Hematopoietic multipotent progenitor cell treated with erythropoietin and hydrocortisone succinate and interleukin-3 and kit ligand, for 8 days (in vitro differentiated cells): Measurements from ENCODE around the gene EPHA5.

ENCODE experiments used
- DNase-seq: peaks from one replicate; pipeline ENCODE4 v3.0.0-alpha.2; 2015

The EPHA5 gene

DNA sequence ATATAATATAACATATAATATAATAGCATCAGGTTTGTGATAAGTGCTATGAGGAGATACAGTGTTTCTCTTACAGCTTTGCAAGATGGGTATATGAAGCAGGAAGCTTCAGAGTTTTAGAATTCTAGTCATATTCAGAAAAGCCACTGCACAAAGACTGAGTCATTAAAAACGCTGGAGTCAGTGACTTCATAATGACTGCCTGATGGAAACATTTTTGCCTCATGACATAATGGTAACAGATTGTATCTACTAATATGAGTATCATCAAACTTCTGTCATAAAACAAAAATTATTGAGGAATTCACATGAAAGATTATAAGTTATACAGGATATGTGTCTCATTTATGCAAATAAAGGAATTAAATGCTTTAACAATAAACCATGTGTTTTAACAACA, 46.8 kb downstream of the EPHA5 start:
- DNase-seq: no peak

DNA sequence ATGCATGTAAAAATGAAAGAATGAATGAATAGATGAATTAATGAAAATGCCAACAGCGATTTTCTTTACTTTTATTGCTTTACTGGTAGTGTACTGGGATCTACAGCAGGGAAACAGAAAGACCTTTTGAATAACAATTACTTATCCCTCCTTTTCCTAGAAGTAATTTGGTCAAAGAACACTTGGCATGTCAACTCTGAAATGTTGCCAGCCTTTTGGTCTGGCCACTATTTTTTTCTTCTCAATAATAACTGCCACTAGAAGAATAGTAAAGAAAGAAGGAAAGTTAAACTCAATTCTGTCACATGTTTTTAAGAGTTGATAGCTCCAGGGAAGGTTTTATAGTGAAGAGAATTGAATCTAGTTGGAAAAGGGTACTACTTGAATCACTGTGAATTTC, 52.9 kb downstream of the EPHA5 start:
- no peak for DNase-seq

GRCh38 chr4:65604515-65604914, 65.8 kb downstream of the EPHA5 start:
- no peak for DNase-seq

DNA sequence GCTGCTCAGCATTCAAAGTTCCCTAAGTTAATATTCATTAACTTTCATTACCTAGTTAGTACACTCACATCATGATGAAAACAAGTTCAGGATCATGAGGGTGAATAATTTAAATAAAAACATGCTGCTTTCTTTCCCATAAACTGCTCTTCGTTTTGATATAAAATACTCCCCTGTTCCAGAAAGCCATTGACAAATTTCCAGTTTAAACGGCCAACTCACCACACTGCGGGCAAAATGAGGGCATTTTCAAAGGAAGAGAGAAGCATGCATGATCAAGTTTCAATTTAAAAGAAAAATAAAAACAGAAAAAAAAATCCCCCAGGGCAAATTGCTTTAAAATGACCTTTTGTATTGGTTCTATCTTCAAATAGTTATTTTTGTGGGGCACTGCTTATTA, 69.6 kb downstream of the EPHA5 start:
- DNase-seq: no peak

GRCh38 chr4:65599340-65599739, 70.9 kb downstream of the EPHA5 start:
- DNase-seq: no peak

- no peak for DNase-seq
Measured at GRCh38 chr4:65597697-65598096, 72.6 kb downstream of the EPHA5 start.

DNA sequence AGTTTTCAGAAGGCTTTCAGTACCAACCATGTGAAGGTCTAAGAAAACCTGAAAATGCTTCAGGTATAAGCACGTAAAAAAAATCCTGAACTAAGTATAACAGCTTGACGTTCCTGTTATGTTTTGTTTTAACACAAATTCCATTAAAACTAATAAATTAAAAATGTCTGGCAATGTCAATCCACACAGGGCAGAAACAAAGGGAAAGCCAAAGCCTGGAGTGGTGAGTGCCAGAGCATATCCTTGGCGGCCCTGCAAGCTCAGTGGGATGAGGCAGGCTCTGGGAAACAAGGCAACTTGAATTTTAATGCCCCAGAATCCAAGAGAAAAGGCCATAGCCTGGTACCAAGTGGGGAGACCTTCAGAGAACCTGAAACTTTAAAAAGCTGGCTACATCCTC, 78.2 kb downstream of the EPHA5 start:
- no peak for DNase-seq

DNA sequence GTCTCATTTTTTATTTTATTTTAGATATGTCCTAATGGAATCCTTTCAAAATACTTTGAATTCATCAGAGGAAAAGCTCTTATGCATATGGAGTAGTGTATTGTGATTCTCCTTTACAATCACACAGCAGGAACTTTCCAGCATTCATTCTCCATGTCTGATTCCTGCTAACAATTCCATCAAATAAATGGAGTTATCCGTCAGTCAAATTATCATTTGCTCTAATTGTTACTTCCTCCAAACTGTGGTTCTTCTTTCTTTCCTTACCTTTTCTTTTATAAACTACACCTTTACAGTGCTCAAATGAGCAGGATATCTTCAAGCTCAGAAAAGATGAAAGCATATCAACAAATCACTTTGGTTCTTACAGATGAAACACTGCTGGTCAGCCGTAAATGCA, 80.4 kb downstream of the EPHA5 start:
- DNase-seq: no peak

DNA sequence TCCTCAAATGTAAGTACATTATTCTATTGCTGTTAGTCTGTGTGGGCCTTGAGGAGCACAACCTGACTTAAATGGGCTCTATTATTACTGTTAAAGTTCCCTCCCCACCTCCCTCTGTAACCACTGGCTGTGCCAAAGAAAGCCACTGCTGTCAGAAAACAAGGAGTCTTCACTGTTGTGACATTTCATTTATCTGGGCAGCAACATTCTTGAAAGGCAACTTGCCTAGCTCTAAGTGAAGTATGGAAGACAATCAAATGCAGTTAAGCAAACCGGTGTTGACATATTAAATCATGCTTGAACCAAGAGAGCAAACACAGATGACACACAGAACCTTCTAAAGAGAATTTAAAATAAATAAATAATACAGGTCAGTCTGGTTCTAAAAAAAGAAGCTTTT, 81.0 kb downstream of the EPHA5 start:
- DNase-seq: no peak

GRCh38 chr4:65580551-65580950, 89.7 kb downstream of the EPHA5 start:
- DNase-seq: no peak

DNA sequence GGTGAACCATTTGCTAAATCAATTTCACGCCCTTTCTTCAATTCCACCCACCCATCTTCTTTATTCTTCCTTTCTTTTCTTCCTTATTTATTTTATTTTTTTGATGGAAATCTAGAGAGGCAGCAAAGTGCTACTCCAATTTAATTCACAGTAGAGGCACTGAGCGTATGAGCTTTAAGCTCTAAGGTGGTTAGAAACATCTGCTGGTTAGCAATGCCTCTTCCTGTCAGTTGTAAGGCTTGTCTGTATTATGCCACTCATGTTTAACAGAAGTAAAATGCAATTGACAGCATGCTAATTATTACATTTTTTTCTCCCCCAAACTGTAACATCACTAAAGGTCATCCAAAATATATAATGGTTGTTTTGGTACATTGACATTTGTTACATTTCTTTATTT, 103.8 kb downstream of the EPHA5 start:
- no peak for DNase-seq

- no peak for DNase-seq
Measured at GRCh38 chr4:65561164-65561563, 109.1 kb downstream of the EPHA5 start.

DNA sequence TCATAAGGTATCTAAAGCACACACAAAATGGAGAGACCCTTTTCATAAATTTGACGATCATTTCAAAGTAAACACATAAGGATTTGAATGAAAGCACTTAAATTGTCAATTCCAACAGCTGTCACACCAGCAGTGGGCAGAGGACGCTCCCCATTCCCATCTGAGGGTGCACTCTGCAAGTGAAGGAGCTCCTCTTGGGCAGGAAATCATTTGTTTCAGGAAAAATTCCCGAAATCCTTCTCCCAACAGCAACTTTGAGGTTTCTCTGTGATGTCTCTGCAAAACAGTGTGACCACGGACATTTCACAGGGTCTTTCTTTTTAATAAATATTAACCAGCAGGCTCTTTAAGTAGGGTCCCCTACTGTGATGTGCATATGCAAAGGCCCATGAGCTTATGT, 111.0 kb downstream of the EPHA5 start:
- no peak for DNase-seq

GRCh38 chr4:65552057-65552456, 118.2 kb downstream of the EPHA5 start:
- no peak for DNase-seq

DNA sequence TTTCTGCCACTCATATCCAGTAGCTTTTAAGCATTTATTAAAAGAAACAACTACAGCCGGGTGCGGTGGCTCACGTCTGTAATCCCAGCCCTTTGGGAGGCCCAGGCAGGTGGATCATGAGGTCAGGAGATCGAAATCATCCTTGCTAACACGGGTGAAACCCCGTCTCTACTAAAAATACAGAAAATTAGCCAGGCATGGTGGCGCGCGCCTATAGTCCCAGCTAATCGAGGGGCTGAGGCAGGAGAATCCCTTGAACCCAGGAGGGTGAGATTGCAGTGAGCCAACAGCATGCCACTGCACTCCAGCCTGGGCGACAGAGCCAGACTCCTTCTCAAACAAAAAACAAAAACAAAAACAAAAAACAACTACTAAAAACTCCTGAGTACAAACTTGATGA, 119.8 kb downstream of the EPHA5 start:
- DNase-seq: no peak

DNA sequence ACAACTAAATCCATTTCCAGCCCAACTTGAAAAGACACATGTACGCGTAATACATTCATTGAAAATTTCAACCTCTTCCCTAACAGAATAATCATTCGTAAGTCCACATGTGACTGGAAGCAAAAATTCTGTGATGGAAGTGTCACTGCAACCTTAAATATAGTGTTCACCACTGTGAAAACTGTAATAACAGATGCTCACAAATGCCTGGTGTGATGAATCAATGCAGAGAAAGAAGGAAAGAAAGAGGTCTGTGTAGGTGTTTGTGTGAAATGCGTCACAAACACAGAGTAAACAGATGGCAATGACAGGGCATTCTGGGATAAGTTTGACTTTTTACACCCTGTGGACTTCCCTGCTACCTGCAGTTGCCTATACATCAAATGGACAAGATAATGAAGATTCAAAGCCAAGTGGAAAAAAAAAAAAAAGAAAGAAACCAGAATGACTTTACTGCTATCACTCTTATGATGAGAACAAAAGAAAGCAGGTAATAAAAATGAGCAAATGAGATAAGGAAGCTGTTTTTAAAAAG, 123.3 kb downstream of the EPHA5 start:
- no peak for DNase-seq

DNA sequence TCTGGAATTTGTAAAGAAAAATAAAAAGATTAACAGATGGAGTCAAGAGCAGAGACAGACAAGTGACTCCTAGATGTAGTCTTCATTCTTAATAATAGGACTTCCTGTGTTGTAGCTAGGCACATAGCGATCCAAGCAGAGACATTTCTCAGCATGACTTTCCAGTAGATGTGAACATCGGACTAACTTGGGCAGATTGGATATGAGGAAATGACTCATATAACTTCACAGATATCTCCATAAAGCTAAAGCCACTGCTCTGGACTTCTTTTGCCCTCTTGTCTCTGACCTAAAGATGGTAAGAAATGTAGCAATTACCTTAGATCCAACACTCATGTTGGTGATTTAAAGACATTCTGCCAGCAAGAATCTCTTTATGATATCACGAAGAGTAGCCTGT, 131.7 kb downstream of the EPHA5 start:
- DNase-seq: no peak

DNA sequence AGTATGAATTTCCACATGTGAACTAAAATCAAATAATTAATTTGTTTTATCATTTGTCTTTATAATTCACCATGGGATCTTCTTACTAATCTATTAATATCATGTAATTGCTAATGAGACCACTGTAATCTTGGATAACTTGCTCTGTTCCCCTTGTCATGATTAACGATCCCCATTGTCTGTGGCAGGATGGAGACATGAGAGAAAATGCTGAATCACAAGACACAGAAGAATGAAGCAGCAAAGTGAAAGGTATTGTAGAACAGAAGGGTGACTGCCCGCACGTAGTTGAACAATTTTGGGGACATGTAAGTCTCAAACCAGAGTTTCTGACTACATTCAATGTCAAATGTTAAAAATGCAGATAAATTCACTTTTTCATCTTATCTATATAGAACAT, 135.2 kb downstream of the EPHA5 start:
- no peak for DNase-seq

GRCh38 chr4:65521666-65522065, 148.6 kb downstream of the EPHA5 start:
- no peak for DNase-seq

- no peak for DNase-seq
Measured at GRCh38 chr4:65515646-65516045, 154.6 kb downstream of the EPHA5 start.

DNA sequence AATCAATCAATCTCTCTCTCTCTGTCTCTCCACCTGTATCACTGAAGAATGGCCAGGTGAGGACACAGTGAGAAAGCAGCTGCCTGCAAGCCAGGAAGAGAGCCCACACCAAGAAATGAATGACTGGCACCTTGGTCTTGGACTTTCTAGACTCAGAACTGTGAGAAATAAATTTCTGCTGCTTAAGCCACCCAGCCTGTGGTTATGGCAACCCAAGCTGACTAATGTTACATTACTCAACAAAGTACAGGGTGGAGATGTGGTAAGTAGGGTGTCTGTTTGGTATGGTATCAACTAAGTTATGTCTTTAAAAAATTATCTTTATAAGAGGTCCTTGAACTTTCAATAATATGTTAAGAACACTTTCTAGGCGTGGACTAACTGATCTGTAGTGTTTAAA, 159.3 kb downstream of the EPHA5 start:
- DNase-seq: no peak

- DNase-seq: no peak
Measured at GRCh38 chr4:65508168-65508567, 162.1 kb downstream of the EPHA5 start.

DNA sequence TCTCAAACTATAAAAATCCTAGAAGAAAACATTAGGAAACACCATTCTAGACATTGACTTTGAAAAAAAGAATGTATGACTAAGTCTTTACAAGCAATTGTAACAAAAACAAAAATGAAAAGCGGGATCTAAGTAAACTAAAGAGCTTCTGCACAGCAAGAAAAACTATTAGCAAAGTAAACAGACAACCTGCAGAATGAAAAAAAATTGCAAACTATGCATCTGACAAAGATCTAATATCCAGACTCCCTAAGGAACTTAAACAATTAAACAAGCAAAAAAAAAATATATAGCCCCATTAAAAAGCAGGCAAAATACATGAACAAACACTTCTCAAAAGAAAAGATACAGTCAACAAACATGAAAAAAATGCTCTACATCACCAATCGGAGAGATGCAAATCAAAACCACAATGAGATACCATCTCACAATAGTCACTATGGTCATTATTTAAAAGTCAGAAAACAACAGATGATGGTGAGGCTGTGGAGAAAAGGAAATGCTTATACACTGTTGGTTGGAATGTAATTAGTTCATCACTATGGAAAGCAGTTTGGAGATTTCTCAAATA, 168.1 kb downstream of the EPHA5 start:
- no peak for DNase-seq

DNA sequence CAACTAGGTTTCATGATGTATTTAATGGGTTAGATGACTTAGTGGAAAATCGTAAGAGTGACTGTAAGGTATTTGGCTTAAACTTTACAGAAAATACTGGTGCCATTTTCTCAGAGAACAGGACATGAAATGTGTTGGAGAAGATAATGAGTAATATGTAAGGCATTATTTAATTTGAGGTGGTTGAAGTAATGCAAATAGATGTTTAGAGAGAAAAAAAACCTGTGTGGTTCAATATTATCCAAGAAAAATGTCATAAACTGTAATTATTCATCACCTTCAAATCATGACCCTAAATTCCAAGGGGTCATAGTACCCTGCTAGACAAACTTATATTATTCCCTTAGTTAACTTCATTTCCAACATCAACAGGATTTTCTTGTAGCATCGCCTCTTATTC, 171.7 kb downstream of the EPHA5 start:
- DNase-seq: no peak

DNA sequence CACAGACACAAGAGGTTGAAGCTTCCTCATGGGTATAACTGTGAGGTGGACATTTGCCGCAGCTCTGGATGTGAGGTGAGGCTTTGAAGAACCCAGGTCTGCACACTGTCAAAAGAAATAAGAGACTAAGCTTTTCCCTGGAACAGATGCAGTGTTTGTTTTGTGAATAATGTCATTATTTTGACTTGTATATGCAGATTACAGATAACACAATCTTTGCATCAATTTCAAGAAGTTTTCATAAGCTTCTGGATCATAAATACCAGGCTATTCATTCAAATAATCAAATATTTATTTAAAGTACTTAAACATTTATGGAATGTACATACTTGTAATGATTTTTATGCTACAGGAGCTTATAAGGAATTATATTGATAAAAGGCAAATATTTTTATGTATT, 174.8 kb downstream of the EPHA5 start:
- no peak for DNase-seq

DNA sequence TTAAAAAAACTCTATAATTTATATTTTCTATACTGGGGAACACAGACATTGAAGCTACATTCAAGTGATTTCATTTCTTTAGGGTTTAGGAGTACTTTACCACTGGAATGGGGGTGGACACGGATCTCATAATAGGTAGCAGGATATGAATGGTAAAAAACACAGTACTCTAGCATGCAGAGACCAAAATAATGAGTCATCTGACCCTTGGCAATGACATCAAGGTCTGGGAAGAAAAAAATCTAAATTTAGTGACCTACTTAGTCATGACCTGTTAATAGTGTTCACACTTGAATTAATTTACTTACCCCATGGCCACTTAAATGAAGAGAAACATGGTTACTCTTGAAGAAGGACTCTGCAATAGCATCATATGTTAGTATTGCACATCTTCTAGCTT, 187.9 kb downstream of the EPHA5 start:
- DNase-seq: no peak
